ENCODE results near the gene IGDCC3.

Gene IGDCC3

GRCh38 chr15:65370885-65371284 is 6.9 kb downstream of the IGDCC3 start:
- TF ChIP-seq CTCF (IDR thresholded peaks at IDR 0.05) = no peak

GRCh38 chr15:65369651-65370050 is 8.2 kb downstream of the IGDCC3 start:
- no peak for TF ChIP-seq CTCF (IDR thresholded peaks at IDR 0.05)

GRCh38 chr15:65369212-65369547 is 8.6 kb downstream of the IGDCC3 start:
- no peak for TF ChIP-seq CTCF (IDR thresholded peaks at IDR 0.05)

DNA sequence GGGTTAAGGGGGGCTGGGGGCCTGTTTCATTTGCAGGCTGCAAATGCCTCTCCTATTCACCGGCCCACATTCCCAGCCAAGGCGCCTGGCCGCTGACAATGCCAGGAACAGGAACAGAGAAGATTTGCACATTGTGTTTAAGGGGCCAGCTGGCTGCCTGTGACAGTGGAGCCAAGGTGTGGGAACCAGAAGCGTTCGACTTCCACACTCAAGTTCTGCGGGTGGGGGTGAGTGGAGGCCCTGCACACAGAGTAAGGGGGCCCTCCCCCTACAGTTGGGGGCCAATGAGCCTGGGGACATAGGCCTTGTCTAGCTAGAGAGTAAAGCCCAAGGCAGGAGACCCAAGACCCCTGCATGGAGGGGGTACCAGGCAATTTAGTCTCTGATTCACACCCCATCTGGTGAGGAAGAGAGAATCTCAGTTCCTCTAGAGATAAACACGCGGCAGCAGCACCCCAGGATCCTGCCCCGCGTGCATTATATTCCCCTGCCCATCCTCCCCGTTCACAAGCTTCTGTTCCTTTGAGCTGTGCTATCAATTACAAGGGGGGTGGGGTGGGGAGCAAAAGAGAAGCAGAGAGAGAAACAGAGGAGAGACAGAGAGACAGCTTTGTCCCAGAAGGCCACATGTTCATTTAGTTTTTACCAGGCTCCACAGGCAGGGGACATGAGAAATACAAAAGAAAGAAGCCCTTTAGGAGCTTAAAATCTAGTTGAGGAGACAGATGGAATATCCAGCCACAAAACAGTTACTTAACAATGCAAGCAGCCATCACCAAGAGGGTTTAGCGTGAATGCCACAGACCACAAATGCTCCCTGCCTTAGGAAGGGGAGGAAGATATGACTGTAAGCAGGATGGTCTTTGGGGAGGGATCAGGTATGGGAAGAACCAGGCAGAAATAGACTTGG is 9.2 kb downstream of the IGDCC3 start:
- TF ChIP-seq CTCF (IDR thresholded peaks at IDR 0.05) = no peak

DNA sequence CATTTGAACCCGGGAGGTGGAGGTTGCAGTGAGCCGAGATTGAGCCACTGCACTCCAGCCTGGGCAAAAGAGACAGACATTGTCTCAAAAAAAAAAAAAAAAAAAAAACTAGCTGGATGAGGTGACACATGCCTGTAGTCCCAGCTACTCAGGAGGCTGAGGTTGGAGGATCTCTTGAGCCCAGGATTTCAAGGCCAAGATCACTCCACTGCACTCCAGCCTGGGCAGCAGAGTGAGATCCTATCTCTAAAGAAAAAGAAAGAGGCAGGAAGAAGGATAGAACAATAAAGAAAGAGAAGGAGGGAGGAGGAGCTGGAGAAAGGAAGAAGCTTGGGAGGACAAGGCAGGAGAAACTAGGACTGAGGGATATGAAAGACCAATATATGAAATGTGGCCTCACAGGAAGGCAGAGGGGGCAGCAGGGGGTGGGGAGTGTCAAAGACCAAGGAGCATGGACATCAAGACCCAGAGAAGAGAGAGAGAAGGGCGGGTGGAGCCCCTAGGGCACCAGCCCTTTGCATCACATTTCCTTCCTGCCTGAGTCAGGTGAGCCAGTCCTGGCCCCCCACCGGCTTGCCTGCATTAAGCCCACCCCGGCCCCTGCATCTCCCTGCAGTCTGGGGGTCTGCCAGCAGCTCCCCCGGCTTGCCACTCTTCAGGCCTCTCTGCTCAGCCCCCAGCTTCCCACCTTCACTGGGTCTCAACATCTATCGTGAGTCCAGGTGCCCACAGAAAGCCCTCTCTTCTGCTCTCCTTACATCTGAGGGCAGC is 11.5 kb downstream of the IGDCC3 start:
- no peak for TF ChIP-seq CTCF (IDR thresholded peaks at IDR 0.05)

DNA sequence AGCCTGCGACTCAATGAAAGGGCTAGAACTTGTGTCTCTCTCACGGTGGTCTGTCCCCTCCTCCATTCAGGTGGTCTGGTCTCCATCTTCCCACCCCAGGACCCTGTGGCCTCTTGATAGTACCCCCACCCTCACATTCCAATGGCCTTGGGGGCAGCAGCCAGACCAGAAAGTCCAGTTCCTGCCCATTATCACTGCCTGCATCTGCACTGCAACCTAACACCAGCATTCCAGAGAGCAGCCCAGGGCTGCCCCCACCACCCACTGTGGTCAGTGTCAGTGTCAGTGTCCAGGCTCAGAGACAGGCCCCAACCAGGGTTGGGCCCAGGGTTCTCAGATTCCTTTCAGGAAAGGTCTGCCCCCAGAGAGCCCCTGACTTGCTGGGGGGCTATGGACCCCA is 12.6 kb downstream of the IGDCC3 start:
- TF ChIP-seq CTCF (IDR thresholded peaks at IDR 0.05) = no peak

- no peak for TF ChIP-seq CTCF (IDR thresholded peaks at IDR 0.05)
Observed at GRCh38 chr15:65363766-65364165, 14.0 kb downstream of the IGDCC3 start.
